Stimulated activated CD8-positive, alpha-beta memory T cell treated with anti-CD3 and anti-CD28 coated beads, Interleukin-15, amount 100 ng/mL, for 1 hour (primary cell): Measurements from ENCODE around the gene SURF6.
"Not testable (repeated sequence)": the region's sequence is repeated elsewhere in the genome, so short reads cannot be mapped to it uniquely, and the experiment has no call there.

Experiments
- DNase-seq: peaks from one replicate; pipeline ENCODE4 v3.0.0-alpha.2; 2020; ENCODE audit warnings: low read depth

SURF6 gene

GRCh38 chr9:133327021-133327420 is 9.0 kb downstream of the SURF6 start:
- DNase-seq, result not testable (repeated sequence)

DNA sequence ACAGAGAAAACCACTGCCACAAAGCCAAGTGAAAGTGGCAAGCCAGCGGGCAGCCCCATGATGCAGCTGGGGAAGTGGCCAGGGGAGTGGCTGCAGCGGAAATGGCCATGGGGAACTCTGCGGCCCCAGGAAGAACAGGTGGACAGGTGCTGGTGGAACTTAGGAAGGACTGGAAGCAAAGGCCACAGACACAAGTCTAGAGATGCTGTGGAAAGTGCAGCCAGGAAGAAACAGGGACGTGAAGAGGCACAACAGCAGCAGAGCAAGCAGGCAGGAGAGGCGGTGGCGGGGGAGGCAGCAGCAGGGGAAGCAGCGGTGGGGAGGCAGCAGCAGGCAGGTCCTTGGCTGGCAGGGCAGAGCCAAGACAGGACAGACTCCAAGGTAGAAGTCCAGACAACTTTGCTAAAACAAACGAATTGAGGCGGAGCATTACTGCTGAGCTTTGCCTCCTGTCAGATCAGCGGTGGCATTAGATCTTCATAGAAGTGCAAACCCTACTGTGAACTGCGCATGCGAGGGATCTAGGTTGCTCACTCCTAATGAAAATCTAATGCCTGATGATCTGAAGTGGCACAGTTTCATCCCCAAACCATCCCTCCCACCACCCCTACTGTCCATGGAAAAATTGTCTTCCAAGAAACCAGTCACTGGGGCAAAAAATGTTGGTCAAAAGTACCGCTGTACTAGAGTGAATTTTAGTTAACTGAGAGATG is 11.8 kb downstream of the SURF6 start:
- DNase-seq, result no peak

DNA sequence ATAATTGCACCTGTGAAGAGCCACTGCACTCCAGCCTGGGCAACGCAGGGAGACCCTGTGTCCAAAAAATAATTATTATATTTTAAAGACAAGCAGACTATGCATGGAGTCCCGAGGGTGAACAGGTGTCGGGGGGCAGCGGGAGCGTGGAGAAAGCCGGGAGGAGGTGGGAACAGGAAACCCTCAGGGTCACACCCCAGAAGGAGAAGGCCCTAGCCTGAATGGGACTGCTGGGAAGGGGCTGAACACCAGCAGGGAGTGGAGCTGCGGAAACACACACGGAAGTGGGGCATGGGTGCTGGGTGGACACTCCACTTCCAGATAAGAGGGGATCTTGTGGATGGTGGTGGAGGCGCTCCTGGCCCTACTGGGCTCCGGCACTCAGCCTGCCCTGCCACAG is 12.8 kb downstream of the SURF6 start:
- DNase-seq, result no peak

- no peak for DNase-seq
These were observed 13.3 kb downstream of the SURF6 start for GRCh38 chr9:133322701-133323100.

- DNase-seq, result no peak
These were observed 14.5 kb downstream of the SURF6 start for GRCh38 chr9:133321411-133321935.

GRCh38 chr9:133320421-133320881 is 15.5 kb downstream of the SURF6 start:
- DNase-seq, result no peak

DNA sequence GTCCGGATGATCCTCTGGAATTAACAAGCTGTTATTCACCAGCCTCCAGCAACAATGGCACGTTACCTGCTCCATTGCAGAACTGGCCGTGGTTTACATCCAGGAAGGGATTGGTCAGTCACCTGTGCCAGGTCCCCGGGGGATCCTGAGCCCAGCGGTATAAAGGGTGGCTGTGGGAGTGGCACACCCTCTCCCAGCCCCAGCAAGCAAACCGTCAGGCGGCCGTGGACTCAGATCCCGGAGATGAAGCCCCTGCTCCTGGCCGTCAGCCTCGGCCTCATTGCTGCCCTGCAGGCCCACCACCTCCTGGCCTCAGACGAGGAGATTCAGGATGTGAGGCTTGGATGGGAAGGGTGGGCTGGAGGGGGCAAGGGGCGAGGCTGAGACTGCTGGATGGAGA is 18.4 kb downstream of the SURF6 start:
- DNase-seq, result not testable (repeated sequence)

DNA sequence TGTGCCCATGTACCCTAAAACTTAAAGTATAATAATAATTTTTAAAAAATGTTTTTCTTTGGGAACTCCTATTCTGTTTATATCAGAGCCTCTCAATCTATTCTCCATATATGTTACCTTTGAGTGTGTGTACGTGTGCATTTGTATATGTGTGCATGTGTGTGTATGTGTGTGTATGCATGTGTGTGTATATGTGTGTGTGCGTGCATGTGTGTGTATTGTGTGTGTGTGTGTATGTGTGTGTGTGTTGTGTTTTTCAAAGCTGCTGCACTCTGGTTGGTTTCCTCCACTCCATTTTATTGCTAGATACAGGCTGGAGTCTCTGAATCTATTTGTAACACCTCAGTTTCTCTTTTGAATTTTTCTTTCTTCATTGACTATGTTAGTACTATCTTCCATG is 20.0 kb downstream of the SURF6 start:
- no peak for DNase-seq

GRCh38 chr9:133309608-133310007 is 26.4 kb downstream of the SURF6 start:
- DNase-seq, result no peak

DNA sequence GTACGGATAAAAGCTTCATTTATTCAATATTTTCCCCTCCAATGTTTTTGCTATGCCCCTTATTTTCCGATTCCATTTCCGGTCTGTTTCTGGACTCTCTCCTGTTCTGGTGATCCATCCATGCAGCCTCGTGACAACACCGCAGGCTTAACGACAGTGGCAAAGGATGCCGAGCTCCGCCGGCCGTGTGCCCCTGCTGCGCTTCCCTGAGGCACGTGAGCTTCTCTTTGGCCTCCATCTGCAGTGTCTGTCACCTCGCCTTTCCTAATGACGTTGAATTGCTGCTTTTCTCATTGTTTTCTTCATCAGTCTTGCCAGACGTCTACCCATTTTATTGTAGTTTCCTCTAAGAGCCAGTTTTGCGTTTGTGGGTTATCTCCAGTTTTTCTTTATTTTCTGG is 28.7 kb downstream of the SURF6 start:
- DNase-seq, result no peak

GRCh38 chr9:133306242-133307204 is 29.5 kb downstream of the SURF6 start:
- DNase-seq, result no peak

DNA sequence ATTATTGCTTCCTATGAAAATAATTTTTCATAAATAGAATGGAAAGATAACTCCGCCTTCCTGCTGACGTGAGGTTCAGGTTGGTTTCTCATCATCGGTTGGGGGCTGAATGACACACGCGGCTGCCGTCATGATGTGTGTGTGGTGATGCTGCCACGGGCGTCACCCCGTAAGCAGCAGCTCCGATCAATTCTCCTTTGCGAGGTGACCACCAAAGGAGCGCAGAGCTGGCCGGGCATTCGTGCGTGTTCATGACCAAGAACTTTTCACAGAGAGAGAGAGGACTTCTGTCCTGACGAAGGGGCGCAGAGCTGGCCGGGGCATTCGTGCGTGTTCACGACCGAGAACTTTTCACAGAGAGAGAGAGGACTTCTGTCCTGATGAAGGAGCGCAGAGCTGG is 30.3 kb downstream of the SURF6 start:
- no peak for DNase-seq

GRCh38 chr9:133304477-133305377 is 31.3 kb downstream of the SURF6 start:
- DNase-seq, result no peak

DNA sequence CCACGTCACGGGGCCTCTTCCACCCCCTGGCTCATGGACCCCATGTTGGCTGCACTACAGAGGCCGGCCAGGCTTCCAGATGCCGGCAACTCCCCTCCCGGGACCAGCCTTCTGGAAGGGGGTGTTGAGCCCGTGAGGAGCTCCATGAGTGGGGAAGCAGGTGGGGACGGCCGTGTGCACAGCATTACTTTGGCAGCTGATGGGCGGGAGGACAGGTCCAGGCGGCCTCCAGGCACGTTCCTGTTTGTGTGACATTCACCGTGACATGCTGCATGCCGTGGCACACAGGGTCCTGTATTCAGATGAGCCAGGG is 31.9 kb downstream of the SURF6 start:
- DNase-seq, result no peak

DNA sequence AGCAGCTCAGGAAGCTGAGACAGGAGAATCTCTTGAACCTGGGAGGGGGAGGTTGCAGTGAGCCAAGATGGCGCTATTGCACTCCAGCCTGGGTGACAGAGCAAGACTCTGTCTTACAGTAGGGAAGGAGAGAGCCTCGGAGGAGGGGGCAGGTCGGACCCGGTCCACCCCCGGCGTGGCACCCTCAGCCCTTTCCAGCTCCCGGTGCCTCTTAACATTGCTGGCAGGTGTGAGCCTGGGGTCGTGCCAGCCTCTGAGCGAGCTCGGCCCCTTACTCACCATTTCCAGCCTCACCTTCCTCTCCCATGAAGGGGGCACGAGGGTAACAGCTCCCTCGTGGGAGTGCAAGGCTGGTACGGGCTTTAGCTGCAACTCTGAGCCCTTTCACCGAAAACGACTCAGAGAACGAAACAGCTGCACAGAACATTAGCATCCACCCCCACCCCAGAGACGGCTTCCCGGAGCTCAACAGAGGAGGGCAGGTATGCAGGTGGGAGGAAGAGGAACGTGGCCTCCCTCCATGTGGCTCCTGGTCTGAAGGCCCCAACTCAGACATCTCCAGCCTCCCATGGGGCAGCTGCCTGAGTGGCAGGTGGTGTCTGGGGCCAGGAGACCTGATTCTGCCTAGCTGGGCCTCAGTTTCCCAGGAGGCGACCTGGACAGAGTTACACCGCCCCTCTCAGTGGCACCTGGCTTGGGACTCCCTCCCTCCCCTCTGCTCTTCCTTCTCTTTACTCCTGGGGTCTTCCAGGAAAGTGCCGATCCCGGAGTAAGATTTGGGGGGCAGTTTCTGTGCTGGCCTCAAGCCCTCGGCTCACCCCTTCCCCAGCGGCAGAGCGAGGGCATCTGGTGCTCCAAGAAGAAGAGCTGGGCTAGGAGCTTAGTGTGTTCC is 32.5 kb downstream of the SURF6 start:
- no peak for DNase-seq

- no peak for DNase-seq
These were observed 34.4 kb downstream of the SURF6 start for GRCh38 chr9:133301253-133302230.

DNA sequence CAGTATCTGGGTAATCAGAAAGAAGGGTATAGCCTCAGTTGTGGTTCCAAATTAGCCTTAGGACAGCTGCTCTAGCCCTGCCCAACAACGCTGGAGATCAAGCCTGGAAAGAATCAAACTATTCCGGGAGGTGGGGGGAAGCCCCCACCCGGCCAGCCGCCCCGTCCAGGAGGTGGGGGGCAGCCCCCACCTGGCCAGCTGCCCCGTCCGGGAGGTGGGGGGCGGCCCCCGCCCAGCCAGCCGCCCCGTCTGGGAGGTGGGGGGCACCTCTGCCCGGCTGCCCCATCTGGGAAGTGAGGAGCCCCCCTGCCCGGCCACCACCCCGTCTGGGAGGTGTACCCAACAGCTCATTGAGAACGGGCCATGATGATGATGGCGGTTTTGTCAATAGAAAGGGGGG is 36.0 kb downstream of the SURF6 start:
- not testable (repeated sequence) for DNase-seq

- DNase-seq, result no peak
These were observed 41.7 kb downstream of the SURF6 start for GRCh38 chr9:133294257-133294656.

DNA sequence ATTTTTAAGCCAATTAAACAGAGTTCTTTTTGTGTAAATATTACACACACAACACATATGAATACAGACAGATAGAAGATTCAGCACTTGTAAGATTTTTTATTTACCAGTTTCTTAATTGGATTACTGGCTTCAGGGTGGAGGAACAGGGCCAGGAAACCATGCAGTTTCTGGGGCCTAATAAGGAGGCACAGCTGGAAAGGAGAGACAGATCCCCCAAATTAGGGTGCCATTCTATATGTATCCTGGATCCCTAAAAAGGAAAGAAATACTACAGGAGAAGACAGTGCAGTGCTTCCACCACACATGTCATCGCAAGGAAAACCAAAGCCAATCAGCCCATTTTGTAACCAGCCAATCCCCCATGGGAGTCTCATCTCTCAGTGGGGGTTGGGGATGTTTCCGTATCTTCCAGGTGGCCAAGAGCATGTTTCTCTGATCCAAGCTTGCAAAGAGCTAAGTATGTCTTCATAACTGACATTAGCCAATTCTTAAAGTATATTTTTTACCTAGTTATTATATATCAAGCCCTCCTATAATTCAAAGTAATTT is 45.2 kb downstream of the SURF6 start:
- DNase-seq, result no peak
